CD8-positive, alpha-beta memory T cell (primary cell): ENCODE data around the gene CPAMD8. TPM values are rescaled to one million over a fixed set of nuclear protein-coding genes. Genes with fewer than 3 reads are reported as not detected.

ENCODE experiments used
- CTCF ChIA-PET: fragments of 350-600 bp; sonication (Branson Sonifier 250); formaldehyde crosslinking; loops from one replicate; lab custom pipeline; 2021; ENCODE audit warnings: antibody characterized with exemption; lab: Charles Lee
- POLR2A ChIA-PET: fragments of 350-600 bp; sonication (Branson Sonifier 250); formaldehyde crosslinking; loops from one replicate; lab custom pipeline; 2021; ENCODE audit warnings: antibody characterized with exemption; lab: Charles Lee
- DNase-seq, 5 donors: peaks; one replicate each; pipeline versions ENCODE4 v3.0.0 to v3.0.0-alpha.2; 2020 to 2022; ENCODE audit warnings: mixed read lengths in 1 of 5
- H3K27ac ChIP-seq: one replicate; pipeline ENCODE4 v1.7.0; 2013; ENCODE audit warnings: low read depth, mild to moderate bottlenecking, low read length, moderate library complexity
- H3K27me3 ChIP-seq: 2 replicates; pipeline ENCODE4 v1.7.0; 2013; ENCODE audit warnings: low read length, mild to moderate bottlenecking; ENCODE audit not compliant: insufficient read depth, poor library complexity, severe bottlenecking
- H3K36me3 ChIP-seq: 2 replicates; pipeline ENCODE4 v1.7.0; 2013; ENCODE audit warnings: mild to moderate bottlenecking, low read length, moderate library complexity; ENCODE audit not compliant: insufficient read depth
- H3K4me1 ChIP-seq: 2 replicates; pipeline ENCODE4 v1.7.0; 2013; ENCODE audit warnings: mild to moderate bottlenecking, low read length, moderate library complexity; ENCODE audit not compliant: insufficient read depth
- H3K4me3 ChIP-seq: 2 replicates; pipeline ENCODE4 v1.7.0; 2013; ENCODE audit warnings: mild to moderate bottlenecking, low read length
- H3K9me3 ChIP-seq: 2 replicates; pipeline ENCODE4 v1.7.0; 2013; ENCODE audit warnings: mild to moderate bottlenecking, low read length
- H3K27ac Mint-ChIP-seq, 8 donors: one replicate each; pipeline ENCODE4 v1.8.0; 2020 to 2021; ENCODE audit warnings: mixed read lengths in 8 of 8, mild to moderate bottlenecking in 6 of 8, inconsistent platforms in 3 of 8, moderate library complexity in 3 of 8
- H3K27me3 Mint-ChIP-seq, 2 donors: one replicate each; pipeline ENCODE4 v1.8.0; 2020 to 2021; ENCODE audit warnings: mixed read lengths in 2 of 2, mild to moderate bottlenecking in 1 of 2, moderate library complexity in 1 of 2
- H3K36me3 Mint-ChIP-seq, 3 donors: one replicate each; pipeline ENCODE4 v1.8.0; 2020 to 2021; ENCODE audit warnings: mixed read lengths in 3 of 3, inconsistent platforms in 1 of 3, mild to moderate bottlenecking in 1 of 3
- H3K4me1 Mint-ChIP-seq, 3 donors: one replicate each; pipeline ENCODE4 v1.8.0; 2020 to 2021; ENCODE audit warnings: mixed read lengths in 3 of 3, inconsistent platforms in 1 of 3, mild to moderate bottlenecking in 1 of 3
- H3K4me3 Mint-ChIP-seq, 7 donors: one replicate each; pipeline ENCODE4 v1.8.0; 2020 to 2021; ENCODE audit warnings: mixed read lengths in 7 of 7, mild to moderate bottlenecking in 6 of 7, moderate library complexity in 4 of 7, inconsistent platforms in 2 of 7
- H3K9me3 Mint-ChIP-seq, 5 donors: one replicate each; pipeline ENCODE4 v1.8.0; 2020 to 2022; ENCODE audit warnings: mixed read lengths in 5 of 5, mild to moderate bottlenecking in 3 of 5, moderate library complexity in 2 of 5, inconsistent platforms in 1 of 5
- polyA plus RNA-seq: library from polyadenylated mRNA; unstranded; fragments of 300-500 nt; fragmentation: Illumina TruSeq; gene quantifications from one replicate; pipeline ENCODE4 v1.2.3, GENCODE V29; 2021
- total RNA-seq, 2 experiments: library from RNA; stranded (reverse); gene quantifications; one replicate each; pipeline ENCODE4 v1.2.3, GENCODE V29; 2021

Gene CPAMD8
- total and polyA plus RNA-seq, 3 experiments from 2014 or later = 0.07 to 0.74 (median 0.18) TPM

- Mint-ChIP-seq H3K36me3 (no peaks in the 10 kb centered on the region), H3K4me3 (peak overlapping the region in 6 of 7 donors; percentile 59 to 75 (median 68)), H3K27ac (peak overlapping the region in 1 of 8 donors; percentile 29), H3K4me1 (peaks cover 17 to 27% (median 19%) of the 10 kb centered on the region in 3 donors), H3K9me3 (peaks cover 0 to 4% (median 0%) of the 10 kb centered on the region in 5 donors), H3K27me3 (peaks cover 11 to 35% of the 10 kb centered on the region in 2 donors)
- Histone ChIP-seq H3K27me3 (peaks cover 3% of the 10 kb centered on the region), H3K36me3 (no peaks in the 10 kb centered on the region), H3K9me3 (no peaks in the 10 kb centered on the region), H3K4me3 (no peak overlapping the region), H3K4me1 (peaks cover 12% of the 10 kb centered on the region), H3K27ac (peak overlapping the region; percentile 59)
- ChIA-PET POLR2A (no interaction called here), CTCF (no interaction called here)
- DNase-seq = no peak
Observed at GRCh38 chr19:16896146-16897028, 130.2 kb downstream of the CPAMD8 start.

GRCh38 chr19:16895467-16896145, 131.0 kb downstream of the CPAMD8 start:
- ChIA-PET POLR2A (no interaction called here), CTCF (no interaction called here)
- Histone ChIP-seq H3K9me3 (no peaks in the 10 kb centered on the region), H3K4me3 (no peak overlapping the region), H3K27ac (peak overlapping the region; percentile 59), H3K27me3 (peaks cover 3% of the 10 kb centered on the region), H3K4me1 (peaks cover 12% of the 10 kb centered on the region), H3K36me3 (no peaks in the 10 kb centered on the region)
- peak overlapping the region in 5 of 7 donors; percentile 3 to 68 (median 54) for H3K4me3 Mint-ChIP-seq
- peaks cover 17 to 27% (median 19%) of the 10 kb centered on the region in 3 donors for H3K4me1 Mint-ChIP-seq
- DNase-seq = no peak
- peaks cover 0 to 4% (median 0%) of the 10 kb centered on the region in 5 donors for H3K9me3 Mint-ChIP-seq
- H3K27me3 Mint-ChIP-seq = peaks cover 11 to 35% of the 10 kb centered on the region in 2 donors
- H3K27ac Mint-ChIP-seq = peak overlapping the region in 1 of 8 donors; percentile 38
- H3K36me3 Mint-ChIP-seq = no peaks in the 10 kb centered on the region

GRCh38 chr19:16894080-16894479, 132.5 kb downstream of the CPAMD8 start:
- DNase-seq = no peak
- Mint-ChIP-seq H3K36me3 (no peaks in the 10 kb centered on the region), H3K4me1 (peaks cover 11 to 19% (median 12%) of the 10 kb centered on the region in 3 donors), H3K27ac (no peak overlapping the region), H3K9me3 (peaks cover 0 to 4% (median 0%) of the 10 kb centered on the region in 5 donors), H3K4me3 (no peak overlapping the region), H3K27me3 (peaks cover 10 to 35% of the 10 kb centered on the region in 2 donors)
- Histone ChIP-seq H3K4me3 (no peak overlapping the region), H3K4me1 (peaks cover 5% of the 10 kb centered on the region), H3K9me3 (no peaks in the 10 kb centered on the region), H3K27ac (no peak overlapping the region), H3K36me3 (no peaks in the 10 kb centered on the region), H3K27me3 (peaks cover 3% of the 10 kb centered on the region)
- POLR2A ChIA-PET = no interaction called here
- CTCF ChIA-PET = no interaction called here

GRCh38 chr19:16893686-16893989, 133.0 kb downstream of the CPAMD8 start:
- Histone ChIP-seq H3K4me3 (no peak overlapping the region), H3K36me3 (no peaks in the 10 kb centered on the region), H3K9me3 (no peaks in the 10 kb centered on the region), H3K4me1 (peaks cover 5% of the 10 kb centered on the region), H3K27ac (no peak overlapping the region), H3K27me3 (peaks cover 3% of the 10 kb centered on the region)
- no peak for DNase-seq
- H3K36me3 Mint-ChIP-seq = no peaks in the 10 kb centered on the region
- peaks cover 12 to 21% (median 15%) of the 10 kb centered on the region in 3 donors for H3K4me1 Mint-ChIP-seq
- ChIA-PET POLR2A (no interaction called here), CTCF (no interaction called here)
- H3K27ac Mint-ChIP-seq = peak overlapping the region in 1 of 8 donors; percentile 63
- peaks cover 0 to 4% (median 0%) of the 10 kb centered on the region in 5 donors for H3K9me3 Mint-ChIP-seq
- H3K4me3 Mint-ChIP-seq = peak overlapping the region in 1 of 7 donors; percentile 48
- H3K27me3 Mint-ChIP-seq = peaks cover 10 to 37% of the 10 kb centered on the region in 2 donors

- H3K4me1 ChIP-seq = peaks cover 5% of the 10 kb centered on the region
- ChIA-PET CTCF (no interaction called here), POLR2A (no interaction called here)
- no peak for DNase-seq
- no peaks in the 10 kb centered on the region for H3K36me3 ChIP-seq
- Mint-ChIP-seq H3K27me3 (peaks cover 5 to 35% of the 10 kb centered on the region in 2 donors), H3K4me3 (no peak overlapping the region), H3K36me3 (no peaks in the 10 kb centered on the region), H3K4me1 (peaks cover 9 to 18% (median 12%) of the 10 kb centered on the region in 3 donors), H3K27ac (peak overlapping the region in 1 of 8 donors; percentile 63), H3K9me3 (no peaks in the 10 kb centered on the region)
- H3K27me3 ChIP-seq = peaks cover 3% of the 10 kb centered on the region
- no peaks in the 10 kb centered on the region for H3K9me3 ChIP-seq
- no peak overlapping the region for H3K27ac ChIP-seq
- H3K4me3 ChIP-seq = no peak overlapping the region
Observed at GRCh38 chr19:16892868-16893685, 133.5 kb downstream of the CPAMD8 start.

GRCh38 chr19:16892436-16892835, 134.2 kb downstream of the CPAMD8 start:
- Mint-ChIP-seq H3K36me3 (no peaks in the 10 kb centered on the region), H3K4me1 (peaks cover 9 to 18% (median 12%) of the 10 kb centered on the region in 3 donors), H3K4me3 (no peak overlapping the region), H3K27ac (no peak overlapping the region), H3K9me3 (no peaks in the 10 kb centered on the region), H3K27me3 (peaks cover 5 to 35% of the 10 kb centered on the region in 2 donors)
- Histone ChIP-seq H3K4me3 (no peak overlapping the region), H3K36me3 (no peaks in the 10 kb centered on the region), H3K27ac (no peak overlapping the region), H3K9me3 (no peaks in the 10 kb centered on the region), H3K27me3 (peaks cover 3% of the 10 kb centered on the region), H3K4me1 (peaks cover 5% of the 10 kb centered on the region)
- no peak for DNase-seq
- POLR2A ChIA-PET = no interaction called here
- CTCF ChIA-PET = no interaction called here

GRCh38 chr19:16891696-16892382, 134.8 kb downstream of the CPAMD8 start:
- H3K27ac ChIP-seq = peak overlapping the region; percentile 24
- peaks cover 3% of the 10 kb centered on the region for H3K27me3 ChIP-seq
- ChIA-PET CTCF (no interaction called here), POLR2A (no interaction called here)
- Mint-ChIP-seq H3K27me3 (peaks cover 5 to 35% of the 10 kb centered on the region in 2 donors), H3K4me3 (no peak overlapping the region), H3K9me3 (no peaks in the 10 kb centered on the region), H3K27ac (no peak overlapping the region), H3K36me3 (no peaks in the 10 kb centered on the region), H3K4me1 (peaks cover 9 to 18% (median 12%) of the 10 kb centered on the region in 3 donors)
- H3K9me3 ChIP-seq = no peaks in the 10 kb centered on the region
- H3K4me3 ChIP-seq = no peak overlapping the region
- DNase-seq = no peak
- H3K4me1 ChIP-seq = peaks cover 5% of the 10 kb centered on the region
- no peaks in the 10 kb centered on the region for H3K36me3 ChIP-seq
